ENCODE data around the gene SEC61B. TPM values are rescaled to one million over a fixed set of nuclear protein-coding genes. Genes with fewer than 3 reads are reported as not detected.

SEC61B gene
- total RNA-seq, 1 experiment from 2014 or later = 125 TPM

DNA sequence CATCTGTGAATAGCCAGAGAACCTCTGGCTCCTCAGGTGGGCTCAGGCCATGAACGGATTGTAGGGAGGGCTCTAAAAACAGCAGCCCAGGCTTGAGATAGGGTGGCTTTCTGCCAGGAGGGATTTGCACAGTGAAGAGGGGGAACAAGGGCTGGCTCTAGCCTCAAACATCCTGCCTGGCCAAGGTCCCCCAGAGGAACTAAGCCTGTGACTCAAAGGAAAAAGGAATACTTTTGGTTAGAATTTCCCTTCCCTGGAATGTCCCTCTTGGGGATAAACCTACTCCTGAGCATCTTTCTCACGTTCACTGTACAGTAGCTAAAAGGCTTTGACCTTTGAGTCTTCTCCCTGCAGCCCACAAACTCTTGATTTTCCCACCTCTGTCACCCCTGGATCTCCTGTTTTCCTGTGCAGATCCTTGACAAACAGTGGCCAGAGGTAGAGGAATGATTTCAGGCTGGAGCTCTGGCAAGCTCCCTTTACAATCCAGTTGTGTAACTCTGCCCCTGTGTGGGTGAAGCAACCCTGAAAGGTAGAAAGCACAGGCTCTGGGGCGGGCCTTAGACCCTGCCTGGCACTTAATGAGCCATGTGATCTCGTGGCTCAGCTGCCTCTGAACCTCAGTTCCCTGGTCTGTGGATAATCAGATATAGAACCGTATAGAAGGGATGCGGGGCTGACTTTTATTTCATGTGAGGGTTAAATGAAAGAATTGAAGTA is 17.4 kb downstream of the SEC61B start (continued):
- TF ChIP-seq CEBPB (IDR thresholded peaks at IDR 0.05; ENCODE audit: low read depth) (no peak), ZFX (IDR thresholded peaks at IDR 0.05) (no peak), EZH2phosphoT487 (IDR thresholded peaks at IDR 0.05; ENCODE audit: borderline replicate concordance) (no peak), POLR2A (IDR thresholded peaks at IDR 0.05; ENCODE audit: borderline replicate concordance, extremely low read depth, insufficient read depth, insufficient read length) (no peak), JUND (IDR thresholded peaks at IDR 0.05) (no peak), POLR2AphosphoS5 (IDR thresholded peaks at IDR 0.05; ENCODE audit: low read depth, low read length) (no peak)
- TF ChIP-seq, protein P1, sequence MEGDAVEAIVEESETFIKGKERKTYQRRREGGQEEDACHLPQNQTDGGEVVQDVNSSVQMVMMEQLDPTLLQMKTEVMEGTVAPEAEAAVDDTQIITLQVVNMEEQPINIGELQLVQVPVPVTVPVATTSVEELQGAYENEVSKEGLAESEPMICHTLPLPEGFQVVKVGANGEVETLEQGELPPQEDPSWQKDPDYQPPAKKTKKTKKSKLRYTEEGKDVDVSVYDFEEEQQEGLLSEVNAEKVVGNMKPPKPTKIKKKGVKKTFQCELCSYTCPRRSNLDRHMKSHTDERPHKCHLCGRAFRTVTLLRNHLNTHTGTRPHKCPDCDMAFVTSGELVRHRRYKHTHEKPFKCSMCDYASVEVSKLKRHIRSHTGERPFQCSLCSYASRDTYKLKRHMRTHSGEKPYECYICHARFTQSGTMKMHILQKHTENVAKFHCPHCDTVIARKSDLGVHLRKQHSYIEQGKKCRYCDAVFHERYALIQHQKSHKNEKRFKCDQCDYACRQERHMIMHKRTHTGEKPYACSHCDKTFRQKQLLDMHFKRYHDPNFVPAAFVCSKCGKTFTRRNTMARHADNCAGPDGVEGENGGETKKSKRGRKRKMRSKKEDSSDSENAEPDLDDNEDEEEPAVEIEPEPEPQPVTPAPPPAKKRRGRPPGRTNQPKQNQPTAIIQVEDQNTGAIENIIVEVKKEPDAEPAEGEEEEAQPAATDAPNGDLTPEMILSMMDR (IDR thresholded peaks at IDR 0.05 in 2 of 3, conservative IDR thresholded peaks at IDR 0.05 in 1 of 3; ENCODE audit: borderline replicate concordance in 1 of 3, insufficient read depth in 1 of 3, low read depth in 2 of 3, low read length in 2 of 3) = no peak
- TF ChIP-seq, protein P2, sequence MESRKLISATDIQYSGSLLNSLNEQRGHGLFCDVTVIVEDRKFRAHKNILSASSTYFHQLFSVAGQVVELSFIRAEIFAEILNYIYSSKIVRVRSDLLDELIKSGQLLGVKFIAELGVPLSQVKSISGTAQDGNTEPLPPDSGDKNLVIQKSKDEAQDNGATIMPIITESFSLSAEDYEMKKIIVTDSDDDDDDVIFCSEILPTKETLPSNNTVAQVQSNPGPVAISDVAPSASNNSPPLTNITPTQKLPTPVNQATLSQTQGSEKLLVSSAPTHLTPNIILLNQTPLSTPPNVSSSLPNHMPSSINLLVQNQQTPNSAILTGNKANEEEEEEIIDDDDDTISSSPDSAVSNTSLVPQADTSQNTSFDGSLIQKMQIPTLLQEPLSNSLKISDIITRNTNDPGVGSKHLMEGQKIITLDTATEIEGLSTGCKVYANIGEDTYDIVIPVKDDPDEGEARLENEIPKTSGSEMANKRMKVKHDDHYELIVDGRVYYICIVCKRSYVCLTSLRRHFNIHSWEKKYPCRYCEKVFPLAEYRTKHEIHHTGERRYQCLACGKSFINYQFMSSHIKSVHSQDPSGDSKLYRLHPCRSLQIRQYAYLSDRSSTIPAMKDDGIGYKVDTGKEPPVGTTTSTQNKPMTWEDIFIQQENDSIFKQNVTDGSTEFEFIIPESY (IDR thresholded peaks at IDR 0.05; ENCODE audit: extremely low read depth, insufficient replicate concordance, low read length) = no peak

DNA sequence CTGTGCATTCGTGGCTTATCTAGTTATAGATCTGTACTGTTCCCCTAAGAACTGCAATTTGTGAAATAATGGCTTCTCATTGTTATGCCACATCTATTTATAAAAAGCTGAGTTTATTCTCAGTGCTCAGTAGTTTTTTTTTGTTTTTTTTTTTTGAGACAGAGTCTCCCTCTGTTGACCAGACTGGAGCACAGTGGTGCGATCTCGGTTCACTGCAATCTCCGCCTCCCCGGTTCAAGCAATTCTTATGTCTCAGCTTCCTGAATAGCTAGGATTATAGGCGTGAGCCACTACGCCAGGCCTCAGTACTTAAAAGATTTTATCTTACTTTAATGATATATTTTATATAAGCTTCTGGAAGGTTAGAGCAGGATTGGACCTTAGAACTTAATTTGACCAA is 19.0 kb downstream of the SEC61B start:
- Histone ChIP-seq H3K9me2 (ENCODE audit: insufficient read depth) (no peaks in the 10 kb centered on the region), H3K79me2 (ENCODE audit: insufficient read depth, low read length) (no peaks in the 10 kb centered on the region), H3K36me3 (ENCODE audit: control insufficient read depth in 1 of 2, insufficient read depth in 2 of 2, low read length in 2 of 2) (no peaks in the 10 kb centered on the region), H3K27ac (ENCODE audit: low read depth, low read length) (no peak overlapping the region), H3K4me1 (ENCODE audit: control insufficient read depth in 1 of 2, insufficient read depth in 2 of 2, low read length in 2 of 2) (no peaks in the 10 kb centered on the region), H2AFZ (ENCODE audit: low read depth, low read length, poor library complexity, severe bottlenecking) (no peak overlapping the region), H4K20me1 (ENCODE audit: insufficient read depth) (no peaks in the 10 kb centered on the region), H3K4me3 (replicated peaks in 1 of 2; ENCODE audit: low read depth in 1 of 2, low read length in 2 of 2) (no peak overlapping the region), H3K27me3 (ENCODE audit: insufficient read depth, low read length) (no peaks in the 10 kb centered on the region), H3K9me3 (ENCODE audit: control insufficient read depth in 1 of 2, insufficient read depth in 1 of 2, low read depth in 1 of 2, low read length in 2 of 2) (no peaks in the 10 kb centered on the region), H3K4me2 (ENCODE audit: low read length) (no peak overlapping the region), H3K9ac (ENCODE audit: low read length) (no peak overlapping the region)
- CTCF ChIA-PET = interaction anchor here (1.5 kb wide), 1 partner anchor 9 kb away, joined by 6 read pairs; no protein-coding TSS in a partner anchor
- ATAC-seq (0 out of 2 replicates have a peak, but pooled peaks have one; percentile 57), DNase-seq (ENCODE audit: low read depth, low spot score) (no peak)
- TF ChIP-seq, protein P1 (IDR thresholded peaks at IDR 0.05 in 2 of 3, conservative IDR thresholded peaks at IDR 0.05 in 1 of 3; ENCODE audit: borderline replicate concordance in 1 of 3, insufficient read depth in 1 of 3, low read depth in 2 of 3, low read length in 2 of 3) = peak in 1 of 3 experiments; percentile 16; a peak in 1 of 6 replicates
- TF ChIP-seq, protein P3, sequence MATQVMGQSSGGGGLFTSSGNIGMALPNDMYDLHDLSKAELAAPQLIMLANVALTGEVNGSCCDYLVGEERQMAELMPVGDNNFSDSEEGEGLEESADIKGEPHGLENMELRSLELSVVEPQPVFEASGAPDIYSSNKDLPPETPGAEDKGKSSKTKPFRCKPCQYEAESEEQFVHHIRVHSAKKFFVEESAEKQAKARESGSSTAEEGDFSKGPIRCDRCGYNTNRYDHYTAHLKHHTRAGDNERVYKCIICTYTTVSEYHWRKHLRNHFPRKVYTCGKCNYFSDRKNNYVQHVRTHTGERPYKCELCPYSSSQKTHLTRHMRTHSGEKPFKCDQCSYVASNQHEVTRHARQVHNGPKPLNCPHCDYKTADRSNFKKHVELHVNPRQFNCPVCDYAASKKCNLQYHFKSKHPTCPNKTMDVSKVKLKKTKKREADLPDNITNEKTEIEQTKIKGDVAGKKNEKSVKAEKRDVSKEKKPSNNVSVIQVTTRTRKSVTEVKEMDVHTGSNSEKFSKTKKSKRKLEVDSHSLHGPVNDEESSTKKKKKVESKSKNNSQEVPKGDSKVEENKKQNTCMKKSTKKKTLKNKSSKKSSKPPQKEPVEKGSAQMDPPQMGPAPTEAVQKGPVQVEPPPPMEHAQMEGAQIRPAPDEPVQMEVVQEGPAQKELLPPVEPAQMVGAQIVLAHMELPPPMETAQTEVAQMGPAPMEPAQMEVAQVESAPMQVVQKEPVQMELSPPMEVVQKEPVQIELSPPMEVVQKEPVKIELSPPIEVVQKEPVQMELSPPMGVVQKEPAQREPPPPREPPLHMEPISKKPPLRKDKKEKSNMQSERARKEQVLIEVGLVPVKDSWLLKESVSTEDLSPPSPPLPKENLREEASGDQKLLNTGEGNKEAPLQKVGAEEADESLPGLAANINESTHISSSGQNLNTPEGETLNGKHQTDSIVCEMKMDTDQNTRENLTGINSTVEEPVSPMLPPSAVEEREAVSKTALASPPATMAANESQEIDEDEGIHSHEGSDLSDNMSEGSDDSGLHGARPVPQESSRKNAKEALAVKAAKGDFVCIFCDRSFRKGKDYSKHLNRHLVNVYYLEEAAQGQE (IDR thresholded peaks at IDR 0.05; ENCODE audit: low read depth) = no peak
- POLR2A ChIA-PET = no interaction called here
- BruUV-seq (replicated peaks) = no TSS peak
- intact Hi-C loops (cut with micrococcal nuclease) = no loop called here
- RAD21 ChIA-PET (ENCODE audit: low non-redundant PET in 1 of 2, low total read pairs in 2 of 2, uncharacterized antibody in 2 of 2, unreplicated experiment in 2 of 2) = no interaction called here
